NT2/D1 (cell line): ENCODE data around the gene RNF146.
A peak's percentile ranks its signal among the peaks of the same experiment; 100 is the strongest.

ENCODE experiments used
- DNase-seq: peaks from one replicate; pipeline ENCODE4 v3.0.0-alpha.2; 2011; ENCODE audit warnings: low read depth, low spot score
- H3K27me3 ChIP-seq: 2 replicates; pipeline ENCODE4 v1.6.0; 2011; ENCODE audit warnings: mild to moderate bottlenecking; ENCODE audit not compliant: insufficient read length, insufficient read depth
- H3K36me3 ChIP-seq: 2 replicates; pipeline ENCODE4 v1.6.1; 2011; ENCODE audit warnings: mild to moderate bottlenecking, low read length, mixed read lengths; ENCODE audit not compliant: insufficient read depth, insufficient read length
- H3K4me1 ChIP-seq: 2 replicates; pipeline ENCODE4 v1.5.1; 2011; ENCODE audit not compliant: insufficient read depth, insufficient read length
- H3K4me3 ChIP-seq: 2 replicates; pipeline ENCODE4 v1.5.1; 2011; ENCODE audit warnings: low read depth; ENCODE audit not compliant: insufficient read length
- H3K9ac ChIP-seq: 2 replicates; pipeline ENCODE4 v1.6.0; 2011; ENCODE audit warnings: low read depth; ENCODE audit not compliant: insufficient read length
- H3K9me3 ChIP-seq: 2 replicates; pipeline ENCODE4 v1.5.1; 2011; ENCODE audit warnings: mild to moderate bottlenecking, low read length; ENCODE audit not compliant: insufficient read depth
- SUZ12 ChIP-seq: IDR thresholded peaks from 2 replicates; pipeline ENCODE4 v1.6.1; 2011; ENCODE audit not compliant: insufficient read length, insufficient read depth; ENCODE audit errors: extremely low read depth
- YY1 ChIP-seq: IDR thresholded peaks from 2 replicates; pipeline ENCODE4 v1.6.1; 2011; ENCODE audit not compliant: insufficient read length, insufficient read depth
- ZNF274 ChIP-seq: IDR thresholded peaks from 2 replicates; pipeline ENCODE4 v1.6.1; 2011; ENCODE audit warnings: mild to moderate bottlenecking, low read depth, low read length

RNF146 gene

GRCh38 chr6:127247114-127248096, 19.3 kb upstream of the RNF146 start:
- no peak overlapping the region for H3K4me3 ChIP-seq
- no peaks in the 10 kb centered on the region for H3K9me3 ChIP-seq
- H3K27me3 ChIP-seq = no peaks in the 10 kb centered on the region
- H3K4me1 ChIP-seq = no peaks in the 10 kb centered on the region
- DNase-seq = no peak
- H3K9ac ChIP-seq = no peak overlapping the region
- TF ChIP-seq ZNF274 (no peak), SUZ12 (no peak), YY1 (no peak)
- no peaks in the 10 kb centered on the region for H3K36me3 ChIP-seq

GRCh38 chr6:127249621-127250020, 17.0 kb upstream of the RNF146 start:
- no peak overlapping the region for H3K4me3 ChIP-seq
- no peaks in the 10 kb centered on the region for H3K27me3 ChIP-seq
- no peaks in the 10 kb centered on the region for H3K9me3 ChIP-seq
- no peak overlapping the region for H3K9ac ChIP-seq
- H3K4me1 ChIP-seq = no peaks in the 10 kb centered on the region
- H3K36me3 ChIP-seq = no peaks in the 10 kb centered on the region
- DNase-seq = no peak
- TF ChIP-seq YY1 = no peak
- no peak for TF ChIP-seq ZNF274
- TF ChIP-seq SUZ12 = no peak

- H3K36me3 ChIP-seq = no peaks in the 10 kb centered on the region
- TF ChIP-seq YY1 (no peak), ZNF274 (no peak), SUZ12 (no peak)
- no peaks in the 10 kb centered on the region for H3K4me1 ChIP-seq
- no peaks in the 10 kb centered on the region for H3K27me3 ChIP-seq
- no peak overlapping the region for H3K9ac ChIP-seq
- no peaks in the 10 kb centered on the region for H3K9me3 ChIP-seq
- no peak overlapping the region for H3K4me3 ChIP-seq
- DNase-seq = no peak
These were observed 11.4 kb upstream of the RNF146 start for GRCh38 chr6:127255286-127255685.

- Histone ChIP-seq H3K27me3 (no peaks in the 10 kb centered on the region), H3K4me3 (no peak overlapping the region), H3K9me3 (no peaks in the 10 kb centered on the region), H3K4me1 (no peaks in the 10 kb centered on the region), H3K9ac (no peak overlapping the region), H3K36me3 (no peaks in the 10 kb centered on the region)
- no peak for TF ChIP-seq ZNF274
- no peak for TF ChIP-seq YY1
- no peak for TF ChIP-seq SUZ12
- no peak for DNase-seq
These were observed 3.8 kb upstream of the RNF146 start for GRCh38 chr6:127262896-127263295.

GRCh38 chr6:127263481-127263880, 3.2 kb upstream of the RNF146 start:
- Histone ChIP-seq H3K4me3 (no peak overlapping the region), H3K36me3 (no peaks in the 10 kb centered on the region), H3K9ac (no peak overlapping the region), H3K4me1 (no peaks in the 10 kb centered on the region), H3K27me3 (no peaks in the 10 kb centered on the region), H3K9me3 (no peaks in the 10 kb centered on the region)
- no peak for DNase-seq
- no peak for TF ChIP-seq SUZ12
- no peak for TF ChIP-seq ZNF274
- no peak for TF ChIP-seq YY1

GRCh38 chr6:127266892-127267645, 405 bp downstream of the RNF146 start:
- H3K4me1 ChIP-seq = no peaks in the 10 kb centered on the region
- H3K9ac ChIP-seq = peak overlapping the region; percentile 93
- H3K9me3 ChIP-seq = no peaks in the 10 kb centered on the region
- DNase-seq = peak; percentile 16
- peak; percentile 58 for TF ChIP-seq YY1
- no peak for TF ChIP-seq ZNF274
- H3K36me3 ChIP-seq = no peaks in the 10 kb centered on the region
- H3K27me3 ChIP-seq = no peaks in the 10 kb centered on the region
- H3K4me3 ChIP-seq = peak overlapping the region; percentile 88
